Glutamatergic neuron (in vitro differentiated cells): ENCODE data around the gene FHIT. TPM values are rescaled to one million over a fixed set of nuclear protein-coding genes. Genes with fewer than 3 reads are reported as not detected.

ENCODE experiments used
- DNase-seq: peaks from one replicate; pipeline ENCODE4 v3.0.0; 2022
- H3K27ac Mint-ChIP-seq: one replicate; pipeline ENCODE4 v1.8.0; 2020; ENCODE audit warnings: mild to moderate bottlenecking, mixed read lengths, inconsistent platforms; ENCODE audit not compliant: unreplicated experiment
- H3K27me3 Mint-ChIP-seq: one replicate; pipeline ENCODE4 v1.8.0; 2020; ENCODE audit warnings: mild to moderate bottlenecking, moderate library complexity, mixed read lengths, inconsistent platforms; ENCODE audit not compliant: unreplicated experiment
- H3K36me3 Mint-ChIP-seq: one replicate; pipeline ENCODE4 v1.8.0; 2020; ENCODE audit warnings: mild to moderate bottlenecking, mixed read lengths, inconsistent platforms; ENCODE audit not compliant: unreplicated experiment
- H3K4me1 Mint-ChIP-seq: one replicate; pipeline ENCODE4 v1.8.0; 2020; ENCODE audit warnings: mild to moderate bottlenecking, low read depth, mixed read lengths, inconsistent platforms; ENCODE audit not compliant: unreplicated experiment
- H3K4me3 Mint-ChIP-seq: one replicate; pipeline ENCODE4 v1.8.0; 2020; ENCODE audit warnings: mild to moderate bottlenecking, mixed read lengths, inconsistent platforms; ENCODE audit not compliant: unreplicated experiment
- H3K9me3 Mint-ChIP-seq: one replicate; pipeline ENCODE4 v1.8.0; 2020; ENCODE audit warnings: mild to moderate bottlenecking, moderate library complexity, mixed read lengths, inconsistent platforms; ENCODE audit not compliant: unreplicated experiment
- CTCF ChIP-seq: fragments of 200-600 bp; sonication (generic); IDR thresholded peaks from one replicate; pipeline ENCODE4 v1.5.0; 2021; ENCODE audit not compliant: partially characterized antibody, unreplicated experiment
- total RNA-seq: library from RNA; stranded (reverse); fragmentation: NEBNext Ultra II Directional; extraction: Animal tissue kit (Norgen Biotek cat#: 25700); gene quantifications from one replicate; pipeline ENCODE4 v1.2.1, GENCODE V29; 2021; ENCODE audit not compliant: unreplicated experiment

FHIT gene
- total RNA-seq, 1 donor from 2014 or later = 15.2 TPM

GRCh38 chr3:59922192-59922591, 1329.1 kb downstream of the FHIT start:
- peaks cover 1% of the 10 kb centered on the region for H3K27me3 Mint-ChIP-seq
- no peak for DNase-seq
- peaks cover 19% of the 10 kb centered on the region for H3K4me1 Mint-ChIP-seq
- no peak overlapping the region for H3K27ac Mint-ChIP-seq
- no peak overlapping the region for H3K4me3 Mint-ChIP-seq
- H3K9me3 Mint-ChIP-seq = no peaks in the 10 kb centered on the region
- no peak for TF ChIP-seq CTCF
- no peaks in the 10 kb centered on the region for H3K36me3 Mint-ChIP-seq

- Mint-ChIP-seq H3K4me3 (no peak overlapping the region), H3K36me3 (no peaks in the 10 kb centered on the region), H3K9me3 (no peaks in the 10 kb centered on the region), H3K27ac (no peak overlapping the region), H3K4me1 (peaks cover 19% of the 10 kb centered on the region), H3K27me3 (no peaks in the 10 kb centered on the region)
- DNase-seq = peak; percentile 66
- TF ChIP-seq CTCF = no peak
Measured at GRCh38 chr3:59920822-59921221, 1330.4 kb downstream of the FHIT start.

GRCh38 chr3:59919586-59919985, 1331.7 kb downstream of the FHIT start:
- no peak for TF ChIP-seq CTCF
- no peak overlapping the region for H3K27ac Mint-ChIP-seq
- no peak for DNase-seq
- peaks cover 19% of the 10 kb centered on the region for H3K4me1 Mint-ChIP-seq
- no peak overlapping the region for H3K4me3 Mint-ChIP-seq
- no peaks in the 10 kb centered on the region for H3K9me3 Mint-ChIP-seq
- H3K36me3 Mint-ChIP-seq = no peaks in the 10 kb centered on the region
- no peaks in the 10 kb centered on the region for H3K27me3 Mint-ChIP-seq

GRCh38 chr3:59914251-59914650, 1337.0 kb downstream of the FHIT start:
- no peaks in the 10 kb centered on the region for H3K27me3 Mint-ChIP-seq
- H3K4me1 Mint-ChIP-seq = peaks cover 3% of the 10 kb centered on the region
- H3K9me3 Mint-ChIP-seq = no peaks in the 10 kb centered on the region
- H3K4me3 Mint-ChIP-seq = no peak overlapping the region
- no peaks in the 10 kb centered on the region for H3K36me3 Mint-ChIP-seq
- no peak for DNase-seq
- TF ChIP-seq CTCF = no peak
- H3K27ac Mint-ChIP-seq = no peak overlapping the region

- Mint-ChIP-seq H3K9me3 (no peaks in the 10 kb centered on the region), H3K27me3 (no peaks in the 10 kb centered on the region)
Measured at GRCh38 chr3:59913645-59914044, 1337.6 kb downstream of the FHIT start.

More at GRCh38 chr3:59913645-59914044, 1337.6 kb downstream of the FHIT start:
- Mint-ChIP-seq H3K27ac (no peak overlapping the region), H3K4me3 (no peak overlapping the region), H3K4me1 (peaks cover 2% of the 10 kb centered on the region), H3K36me3 (no peaks in the 10 kb centered on the region)
- no peak for DNase-seq
- TF ChIP-seq CTCF = no peak
